Stimulated activated CD8-positive, alpha-beta memory T cell treated with anti-CD3 and anti-CD28 coated beads, Interleukin-7, amount 100 ng/mL, for 1 hour (primary cell): ENCODE measurements around the gene LRRK1.
A peak's percentile ranks its signal among the peaks of the same experiment; 100 is the strongest.

Source experiments
- DNase-seq, 2 donors: peaks; one replicate each; pipeline ENCODE4 v3.0.0-alpha.2; 2020; ENCODE audit warnings: low read depth in 2 of 2

Gene LRRK1, protein sequence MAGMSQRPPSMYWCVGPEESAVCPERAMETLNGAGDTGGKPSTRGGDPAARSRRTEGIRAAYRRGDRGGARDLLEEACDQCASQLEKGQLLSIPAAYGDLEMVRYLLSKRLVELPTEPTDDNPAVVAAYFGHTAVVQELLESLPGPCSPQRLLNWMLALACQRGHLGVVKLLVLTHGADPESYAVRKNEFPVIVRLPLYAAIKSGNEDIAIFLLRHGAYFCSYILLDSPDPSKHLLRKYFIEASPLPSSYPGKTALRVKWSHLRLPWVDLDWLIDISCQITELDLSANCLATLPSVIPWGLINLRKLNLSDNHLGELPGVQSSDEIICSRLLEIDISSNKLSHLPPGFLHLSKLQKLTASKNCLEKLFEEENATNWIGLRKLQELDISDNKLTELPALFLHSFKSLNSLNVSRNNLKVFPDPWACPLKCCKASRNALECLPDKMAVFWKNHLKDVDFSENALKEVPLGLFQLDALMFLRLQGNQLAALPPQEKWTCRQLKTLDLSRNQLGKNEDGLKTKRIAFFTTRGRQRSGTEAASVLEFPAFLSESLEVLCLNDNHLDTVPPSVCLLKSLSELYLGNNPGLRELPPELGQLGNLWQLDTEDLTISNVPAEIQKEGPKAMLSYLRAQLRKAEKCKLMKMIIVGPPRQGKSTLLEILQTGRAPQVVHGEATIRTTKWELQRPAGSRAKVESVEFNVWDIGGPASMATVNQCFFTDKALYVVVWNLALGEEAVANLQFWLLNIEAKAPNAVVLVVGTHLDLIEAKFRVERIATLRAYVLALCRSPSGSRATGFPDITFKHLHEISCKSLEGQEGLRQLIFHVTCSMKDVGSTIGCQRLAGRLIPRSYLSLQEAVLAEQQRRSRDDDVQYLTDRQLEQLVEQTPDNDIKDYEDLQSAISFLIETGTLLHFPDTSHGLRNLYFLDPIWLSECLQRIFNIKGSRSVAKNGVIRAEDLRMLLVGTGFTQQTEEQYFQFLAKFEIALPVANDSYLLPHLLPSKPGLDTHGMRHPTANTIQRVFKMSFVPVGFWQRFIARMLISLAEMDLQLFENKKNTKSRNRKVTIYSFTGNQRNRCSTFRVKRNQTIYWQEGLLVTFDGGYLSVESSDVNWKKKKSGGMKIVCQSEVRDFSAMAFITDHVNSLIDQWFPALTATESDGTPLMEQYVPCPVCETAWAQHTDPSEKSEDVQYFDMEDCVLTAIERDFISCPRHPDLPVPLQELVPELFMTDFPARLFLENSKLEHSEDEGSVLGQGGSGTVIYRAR (N-terminal part only)

DNA sequence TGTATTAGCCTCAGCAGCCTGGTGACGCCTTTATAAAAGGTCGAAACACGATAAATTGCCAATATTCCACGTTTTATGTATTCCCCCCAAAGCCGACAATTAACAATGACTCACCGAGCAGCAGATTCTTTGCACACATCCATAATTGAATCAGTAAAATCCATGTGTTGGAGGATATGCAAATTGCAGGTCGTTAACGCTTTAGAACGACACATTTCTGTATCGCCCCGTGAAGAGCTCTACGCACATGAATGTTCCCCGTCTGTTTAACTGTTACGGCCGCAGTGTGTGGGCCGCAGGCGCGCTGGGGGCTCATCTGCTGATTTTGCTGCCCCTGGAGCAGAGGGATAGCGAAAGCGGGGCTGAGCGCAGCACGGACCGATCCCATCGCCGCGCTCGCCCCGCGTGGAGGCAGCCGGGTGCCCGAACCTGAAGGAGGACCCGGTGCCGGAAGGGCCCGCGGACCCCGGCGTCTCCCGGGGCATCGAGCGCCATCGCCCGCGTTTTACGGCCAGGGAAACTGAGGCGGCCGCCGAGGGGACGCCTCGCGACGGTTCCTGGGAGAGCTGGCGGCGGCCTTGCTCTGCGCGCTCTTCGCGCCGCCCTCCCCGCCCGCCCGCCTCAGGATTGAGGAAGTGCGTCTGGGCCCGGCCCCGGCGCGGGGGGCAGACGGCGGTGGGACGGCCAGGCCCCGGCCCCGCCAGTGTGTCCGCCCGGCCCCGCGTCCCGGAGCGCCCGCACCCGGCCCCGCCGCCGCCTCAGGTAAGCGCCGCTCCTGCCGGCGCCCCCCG, at the start of gene LRRK1:
TSS of gene LRRK1 (plus strand) at position 668 of the 791 bp plus-strand sequence. CDS start 5,276 bp downstream, outside the sequence.
- DNase-seq = no peak

DNA sequence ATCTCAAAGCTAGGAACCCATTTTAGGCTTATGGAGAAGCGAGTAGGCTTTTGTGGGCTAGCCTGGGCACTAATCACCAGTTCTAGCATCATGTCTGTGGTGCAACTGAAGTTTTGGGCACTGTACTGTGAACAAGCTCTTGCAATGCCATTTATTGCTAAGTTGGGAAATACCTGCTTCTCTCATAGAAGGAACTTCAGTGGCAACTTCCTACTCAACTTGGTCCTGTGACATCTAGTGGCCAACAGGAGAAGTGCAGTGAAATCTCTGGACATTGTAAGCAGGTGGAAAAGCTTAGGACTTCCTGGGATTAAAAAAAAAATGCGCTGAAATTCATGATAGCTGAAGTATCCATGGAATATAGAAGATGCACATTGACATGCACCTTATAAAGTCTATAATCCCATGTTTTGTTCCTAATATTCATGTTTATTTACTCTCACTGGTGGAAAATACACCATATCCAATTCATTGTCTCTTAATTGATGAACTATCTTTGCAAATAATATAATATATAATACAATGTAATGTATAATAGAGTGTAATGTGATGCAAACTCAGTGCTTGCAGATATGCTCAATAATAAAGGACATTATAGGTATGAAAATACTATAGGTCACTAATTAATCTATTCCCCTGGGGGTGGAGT, 46.0 kb upstream of the LRRK1 start:
- DNase-seq = peak in 1 of 2 donors; percentile 14

DNA sequence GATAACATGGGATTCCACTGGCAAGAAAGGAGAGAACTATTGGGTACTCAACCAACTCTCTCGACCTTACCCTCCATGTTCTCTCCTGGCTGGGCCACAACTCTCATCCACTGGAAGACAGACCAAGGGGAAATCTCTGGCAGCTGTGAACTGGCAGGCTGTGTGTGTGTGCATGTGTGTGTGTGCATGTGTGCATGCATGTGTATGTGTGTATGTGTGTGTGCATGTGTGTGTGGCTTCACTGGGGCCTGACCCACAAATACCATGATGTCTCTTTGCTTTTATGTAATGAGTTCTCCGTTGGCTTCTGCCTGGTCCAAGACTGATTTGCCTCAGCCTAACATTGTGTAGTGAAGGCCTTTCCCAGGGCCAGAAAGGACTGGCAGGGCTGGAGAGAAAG, 43.7 kb upstream of the LRRK1 start:
- DNase-seq = no peak

DNA sequence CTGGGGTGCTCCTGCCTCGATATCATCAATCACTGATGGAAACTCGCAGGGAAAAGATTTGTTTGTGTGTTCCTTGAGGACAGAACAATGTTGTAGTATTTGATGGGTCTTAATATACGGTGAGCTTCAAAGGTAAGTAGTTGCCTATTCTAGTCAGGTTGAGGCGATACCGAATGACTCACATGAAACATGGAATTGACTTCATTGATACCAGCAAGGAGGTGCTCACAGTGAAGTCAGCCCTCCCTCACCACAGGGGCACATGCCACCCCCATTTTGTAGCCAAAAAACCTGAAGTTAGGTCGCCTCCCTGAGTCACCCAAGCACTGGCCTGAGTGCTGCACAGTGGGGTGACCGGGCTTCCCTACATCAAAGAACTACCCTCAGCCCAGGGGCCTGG, 43.2 kb upstream of the LRRK1 start:
- DNase-seq = no peak

DNA sequence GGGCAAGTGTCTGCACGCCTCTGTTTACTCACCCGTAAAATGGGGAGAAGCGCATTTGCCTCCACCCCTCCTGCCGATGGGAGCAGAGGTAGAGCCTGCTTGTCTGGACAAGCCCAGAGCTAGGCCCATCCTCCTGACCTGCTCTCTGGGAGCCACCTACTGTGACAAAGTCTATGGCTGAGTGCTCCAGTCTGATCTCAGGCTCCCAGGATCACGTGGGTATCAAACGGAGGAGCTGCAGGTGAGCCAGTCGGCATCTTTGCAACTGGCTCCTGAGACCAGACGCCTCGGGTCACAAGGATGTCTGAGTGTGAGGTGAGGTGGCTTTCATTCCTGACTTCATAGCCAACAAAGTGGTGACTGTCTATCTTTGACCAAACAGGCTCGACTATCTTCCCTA, 41.6 kb upstream of the LRRK1 start:
- DNase-seq = no peak

DNA sequence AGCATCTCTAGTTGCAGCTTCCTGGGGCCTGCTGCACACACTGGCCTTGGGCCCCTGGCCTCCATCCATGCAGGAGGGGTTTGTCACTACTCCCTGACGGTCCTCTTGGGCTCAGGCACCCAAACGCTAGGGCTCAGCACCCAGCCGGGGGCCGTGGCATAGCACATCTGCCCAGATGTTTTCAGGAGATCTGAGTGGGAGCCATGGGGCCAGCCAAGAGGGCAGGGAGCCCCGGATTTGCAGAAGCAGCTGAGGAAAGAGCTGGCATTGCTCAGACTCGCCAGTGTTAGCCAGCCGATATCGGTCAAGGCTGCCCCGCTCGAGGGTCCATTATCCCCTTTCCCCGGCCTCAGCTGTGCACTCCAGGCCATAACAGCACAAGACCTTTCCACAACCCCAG, 41.0 kb upstream of the LRRK1 start:
- DNase-seq = no peak

DNA sequence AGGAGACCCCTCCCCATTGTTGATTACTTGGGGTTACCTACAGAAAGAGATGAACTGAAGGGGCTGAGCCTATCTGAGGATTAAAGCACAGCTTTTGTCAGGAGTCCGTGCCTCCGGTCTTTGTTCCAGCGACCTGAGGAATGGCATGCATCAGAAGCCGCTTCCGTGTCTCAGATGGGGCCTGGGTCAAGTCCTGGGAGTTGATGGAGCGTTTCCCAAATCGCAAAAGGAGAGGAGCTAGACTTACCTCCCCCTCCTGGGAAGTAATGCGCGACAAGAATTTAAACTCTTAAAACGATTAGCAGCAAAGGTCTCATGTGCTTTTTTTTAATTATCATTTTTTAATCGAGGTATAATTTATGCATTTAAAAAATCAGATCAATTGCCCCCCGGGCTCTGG, 40.5 kb upstream of the LRRK1 start:
- DNase-seq = no peak

DNA sequence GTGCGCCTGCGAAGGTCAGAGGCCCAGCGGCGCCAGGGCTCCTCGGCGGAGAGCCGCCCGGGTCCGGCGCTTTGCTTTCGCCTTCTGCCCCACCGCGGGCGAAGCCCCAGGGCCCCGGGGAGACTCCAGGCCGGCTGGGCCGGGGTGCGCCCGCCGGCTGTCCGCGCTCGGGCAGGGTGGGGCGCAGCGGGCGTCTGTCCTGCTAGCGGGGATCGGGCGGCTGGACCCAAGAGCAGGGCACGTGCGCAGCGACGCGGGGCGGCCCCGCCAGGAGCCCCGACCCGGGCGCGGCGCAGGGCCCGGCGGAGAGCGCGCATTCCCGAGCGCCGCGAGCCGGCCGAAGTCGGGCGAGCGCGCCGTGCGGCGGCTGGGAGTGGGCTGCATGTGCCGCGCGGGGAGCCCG, 40.1 kb upstream of the LRRK1 start:
- no peak for DNase-seq

DNA sequence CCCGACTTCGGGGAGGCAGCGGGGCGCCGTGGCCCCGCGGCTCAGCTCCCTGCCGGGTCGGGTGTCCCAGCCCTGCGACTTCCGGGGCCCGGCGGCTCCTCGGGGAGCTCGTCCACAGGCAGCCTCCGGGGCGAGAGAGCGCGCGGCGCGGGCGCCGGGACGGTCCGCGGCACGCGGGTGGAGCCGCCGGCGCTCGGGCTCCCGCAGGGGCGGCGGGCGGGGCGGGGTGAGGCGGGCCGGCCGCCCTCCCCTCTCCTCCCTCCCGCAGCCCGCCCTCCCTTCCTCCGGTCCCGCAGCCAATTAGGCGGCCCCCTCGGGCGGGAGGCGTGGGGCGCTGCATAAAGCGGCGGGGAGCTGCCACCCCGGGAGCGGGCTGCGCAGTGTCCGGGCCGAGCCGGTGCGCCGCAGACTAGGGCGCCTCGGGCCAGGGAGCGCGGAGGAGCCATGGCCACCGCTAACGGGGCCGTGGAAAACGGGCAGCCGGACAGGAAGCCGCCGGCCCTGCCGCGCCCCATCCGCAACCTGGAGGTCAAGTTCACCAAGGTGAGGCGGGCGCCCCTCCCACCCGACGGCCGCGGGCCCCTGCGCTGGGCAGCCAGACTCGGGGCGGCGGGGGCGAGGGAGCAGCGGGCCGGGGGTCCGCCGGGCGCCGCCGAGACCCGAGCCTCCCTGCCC, 39.6 kb upstream of the LRRK1 start, which contains the start of gene ALDH1A3:
TSS of gene ALDH1A3 (plus strand) at position 368 of the 675 bp plus-strand sequence. CDS start at position 445, 77 bp downstream.
- no peak for DNase-seq

DNA sequence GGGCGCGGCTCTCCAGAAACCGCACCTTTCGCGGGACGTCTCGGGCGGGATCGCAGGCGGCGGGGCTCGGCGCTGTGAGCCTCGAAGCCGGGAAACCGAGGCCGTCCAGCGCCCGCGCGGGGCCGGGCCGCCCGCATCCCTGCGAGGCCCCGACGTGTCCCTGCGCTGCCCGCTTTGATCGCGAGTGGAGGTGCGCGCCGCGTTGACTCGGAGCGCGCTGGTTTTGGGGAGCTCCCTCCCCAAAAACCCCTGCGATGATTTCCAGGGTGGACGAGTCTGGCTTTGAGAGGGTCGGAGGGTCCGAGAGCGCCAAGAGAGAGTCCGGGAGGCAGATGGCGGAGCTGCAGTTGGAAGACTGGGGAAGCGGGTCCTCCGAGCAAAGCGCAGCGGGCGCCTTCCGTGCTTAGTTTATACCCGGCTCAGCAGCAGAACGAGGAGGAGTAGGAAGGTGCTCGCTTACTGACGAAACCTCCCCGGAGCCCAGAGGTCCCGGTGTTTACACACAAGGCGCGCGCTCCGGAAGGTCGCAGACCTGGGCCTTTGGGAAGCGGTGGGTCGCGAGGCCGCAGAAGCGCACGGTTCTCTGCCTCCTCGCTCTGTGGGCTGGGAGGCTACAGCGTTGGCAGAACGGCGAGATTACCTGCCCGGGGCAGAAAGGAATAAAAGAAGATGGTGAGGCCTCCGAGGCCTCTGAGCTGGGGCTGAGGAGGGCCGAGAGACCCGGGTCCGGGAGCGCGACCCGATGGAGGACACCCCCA, 38.8 kb upstream of the LRRK1 start:
- no peak for DNase-seq

DNA sequence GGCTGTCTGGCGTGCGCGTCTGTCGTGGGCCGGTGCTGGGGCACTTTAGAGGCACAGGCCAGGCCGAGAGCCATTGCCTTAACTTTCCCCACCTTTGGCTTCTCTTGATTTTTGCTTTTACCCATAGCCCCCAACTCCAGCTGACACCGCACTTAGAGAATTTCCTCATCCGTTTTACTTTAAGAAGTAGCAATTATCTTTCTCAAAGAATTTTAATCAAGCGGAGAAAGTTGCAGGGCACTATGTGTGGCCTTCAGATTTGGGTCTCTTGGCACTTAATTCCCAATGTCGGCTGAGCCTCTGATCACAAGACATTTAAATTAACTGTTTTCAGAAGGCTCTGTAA, 38.3 kb upstream of the LRRK1 start:
- DNase-seq = no peak

DNA sequence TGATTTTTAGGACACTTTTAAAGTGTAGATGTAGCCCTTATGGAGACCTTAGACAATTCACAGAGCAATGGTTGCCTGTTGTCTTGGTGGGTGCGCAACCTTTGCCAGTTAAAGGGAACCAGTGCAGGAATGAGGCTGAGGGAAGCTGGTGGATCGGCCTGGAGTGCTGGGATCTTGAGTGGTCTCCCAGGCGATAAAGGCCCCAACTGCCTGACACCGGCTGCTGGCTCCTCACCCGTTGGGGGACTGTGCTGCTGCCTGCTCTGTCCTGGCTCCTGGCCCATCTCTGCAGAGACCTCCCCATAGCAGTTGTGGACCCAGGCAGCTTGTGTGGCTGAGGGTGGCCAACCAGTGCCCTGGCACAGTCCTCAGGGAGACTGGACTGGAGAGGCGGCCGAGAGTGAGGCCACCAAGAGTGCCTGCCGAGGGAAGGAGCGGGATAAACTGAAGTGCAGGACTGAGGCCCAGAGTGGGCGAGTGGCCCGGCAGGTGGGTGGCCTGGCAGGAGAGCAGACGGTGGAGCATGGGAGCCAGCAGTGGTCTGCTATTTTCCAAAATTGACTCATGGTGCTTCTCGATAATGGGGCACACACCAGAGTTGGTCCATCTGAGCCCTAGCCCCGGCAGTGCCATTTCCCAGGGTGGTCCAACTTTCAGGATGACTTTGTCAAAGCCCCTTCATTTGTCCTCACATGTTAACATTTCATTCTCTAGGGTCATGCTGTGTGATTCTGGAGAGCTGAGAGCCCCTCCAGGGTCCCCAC, 37.4 kb upstream of the LRRK1 start:
- no peak for DNase-seq

DNA sequence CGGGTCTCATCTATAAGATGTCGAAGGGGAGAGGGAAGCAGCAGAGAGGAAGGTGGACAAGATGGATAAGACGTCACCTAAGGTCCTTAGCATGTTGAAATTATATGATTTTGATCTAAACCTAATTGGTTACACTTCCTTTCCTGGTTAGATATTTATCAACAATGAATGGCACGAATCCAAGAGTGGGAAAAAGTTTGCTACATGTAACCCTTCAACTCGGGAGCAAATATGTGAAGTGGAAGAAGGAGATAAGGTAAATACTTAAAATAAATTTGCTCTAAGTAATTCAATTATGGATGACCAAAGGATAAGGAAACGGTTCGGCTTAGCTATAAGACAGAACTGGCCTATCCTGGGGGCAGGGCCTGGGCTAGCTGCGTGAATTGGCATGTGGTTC, 34.0 kb upstream of the LRRK1 start:
- no peak for DNase-seq

DNA sequence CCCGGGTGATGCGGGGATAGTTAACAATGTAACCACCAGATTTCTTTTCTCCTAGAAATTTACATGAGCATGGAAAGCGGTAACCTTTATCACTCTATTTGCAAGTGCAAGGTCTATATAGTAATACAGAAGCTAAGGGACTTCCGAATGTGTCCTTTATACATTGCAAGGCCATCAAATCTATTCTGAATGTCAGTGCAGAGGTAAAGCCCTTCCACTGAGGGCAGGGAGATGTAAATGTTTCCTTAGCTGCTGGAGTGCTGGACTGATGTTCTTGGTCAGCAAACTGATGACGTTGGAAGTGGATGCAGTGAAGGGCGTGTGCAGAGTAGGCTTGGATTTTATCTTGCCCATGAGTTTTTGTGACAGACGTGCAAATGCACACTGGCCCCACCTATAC, 33.3 kb upstream of the LRRK1 start:
- no peak for DNase-seq

DNA sequence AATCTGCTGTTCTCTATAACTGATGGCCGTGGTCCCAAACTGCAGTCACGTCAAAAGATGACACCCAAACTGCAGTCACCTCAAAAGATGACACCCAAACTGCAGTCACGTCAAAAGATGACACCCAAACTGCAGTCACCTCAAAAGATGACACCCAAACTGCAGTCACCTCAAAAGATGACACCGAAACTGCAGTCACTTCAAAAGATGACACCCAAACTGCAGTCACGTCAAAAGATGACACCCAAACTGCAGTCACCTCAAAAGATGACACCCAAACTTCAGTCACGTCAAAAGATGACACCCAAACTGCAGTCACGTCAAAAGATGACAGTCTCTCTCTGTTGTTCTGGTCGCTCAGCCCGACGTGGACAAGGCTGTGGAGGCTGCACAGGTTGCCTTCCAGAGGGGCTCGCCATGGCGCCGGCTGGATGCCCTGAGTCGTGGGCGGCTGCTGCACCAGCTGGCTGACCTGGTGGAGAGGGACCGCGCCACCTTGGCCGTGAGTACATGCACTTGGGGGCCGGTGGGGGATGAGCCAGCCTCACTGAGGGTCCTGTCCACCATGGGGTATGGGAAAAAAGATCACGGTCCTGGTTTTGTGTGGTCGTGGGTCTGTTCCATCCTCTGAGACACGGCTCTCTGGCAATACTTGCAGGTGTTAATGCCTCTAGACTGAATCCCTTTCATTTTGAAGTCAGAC, 31.8 kb upstream of the LRRK1 start:
- DNase-seq = no peak

DNA sequence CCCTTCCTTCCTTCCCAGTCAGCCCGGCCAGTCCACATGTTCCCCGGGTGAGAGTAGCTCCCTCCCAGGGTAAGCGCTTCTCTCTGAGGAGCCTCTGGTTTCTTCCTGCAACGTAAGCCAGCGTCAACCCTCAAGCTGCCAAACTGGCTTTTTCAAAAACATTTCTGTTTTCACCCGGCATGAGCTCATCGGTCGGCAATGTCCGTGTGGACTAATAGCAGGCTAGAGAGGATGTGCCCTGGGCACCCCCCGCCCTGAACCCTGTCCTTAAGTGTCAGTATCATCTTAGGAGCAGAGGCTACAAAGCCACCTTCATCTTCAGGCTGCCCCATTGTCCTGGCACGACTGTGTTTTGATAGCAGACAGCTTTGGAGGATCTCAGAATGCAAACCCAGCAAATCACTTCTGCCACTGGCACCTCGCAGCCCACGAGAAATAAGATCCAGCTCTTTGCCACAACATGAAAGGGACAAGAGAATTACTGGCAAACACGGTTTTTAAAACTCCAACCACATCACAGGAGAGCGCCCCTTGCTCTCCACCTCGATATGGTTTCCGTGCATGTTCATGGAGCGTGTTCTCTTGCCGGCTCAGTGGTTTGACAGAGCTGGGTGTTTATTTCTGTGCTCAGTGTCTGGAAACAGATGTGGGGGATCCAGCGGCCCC, 29.6 kb upstream of the LRRK1 start:
- DNase-seq = no peak

DNA sequence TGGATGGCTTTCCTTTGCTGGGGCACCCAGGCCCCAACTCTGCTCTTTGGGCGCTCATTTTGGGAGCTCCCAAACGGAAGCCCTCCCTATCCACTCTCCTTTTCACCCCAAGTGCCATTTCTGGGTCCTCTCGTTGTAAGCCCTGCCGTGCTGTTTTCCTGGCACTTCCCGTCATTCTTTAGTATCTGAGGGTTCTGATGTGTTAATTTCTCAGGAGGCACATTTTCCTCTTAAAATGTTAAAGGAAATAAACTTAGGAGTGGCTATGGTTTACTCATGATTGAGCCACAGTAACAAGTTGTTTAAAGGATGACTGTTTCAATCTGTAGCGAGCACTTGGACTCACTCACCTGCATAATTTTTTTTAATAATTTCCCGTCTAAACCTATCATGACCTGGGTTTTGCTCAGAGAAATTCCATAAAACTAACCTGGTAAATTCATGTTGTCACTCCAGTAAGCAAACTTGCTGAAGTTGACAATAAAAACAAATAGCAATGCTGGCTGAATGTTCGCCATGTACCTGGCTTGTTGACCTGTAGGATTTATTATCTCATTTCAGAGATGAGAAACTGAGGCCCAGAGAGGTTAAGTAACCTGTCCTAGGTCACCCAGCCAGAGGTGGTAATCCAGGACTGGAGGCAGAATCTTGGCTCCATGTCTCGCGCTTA, 29.0 kb upstream of the LRRK1 start:
- DNase-seq = no peak
